ENCODE data around the gene TXLNG. TPM values are rescaled to one million over a fixed set of nuclear protein-coding genes. Genes with fewer than 3 reads are reported as not detected.

TXLNG gene
- total and polyA plus RNA-seq, 2 of the 4 experiments (the other 2 are of a cell fraction) = 7.0 to 9.7 TPM

DNA sequence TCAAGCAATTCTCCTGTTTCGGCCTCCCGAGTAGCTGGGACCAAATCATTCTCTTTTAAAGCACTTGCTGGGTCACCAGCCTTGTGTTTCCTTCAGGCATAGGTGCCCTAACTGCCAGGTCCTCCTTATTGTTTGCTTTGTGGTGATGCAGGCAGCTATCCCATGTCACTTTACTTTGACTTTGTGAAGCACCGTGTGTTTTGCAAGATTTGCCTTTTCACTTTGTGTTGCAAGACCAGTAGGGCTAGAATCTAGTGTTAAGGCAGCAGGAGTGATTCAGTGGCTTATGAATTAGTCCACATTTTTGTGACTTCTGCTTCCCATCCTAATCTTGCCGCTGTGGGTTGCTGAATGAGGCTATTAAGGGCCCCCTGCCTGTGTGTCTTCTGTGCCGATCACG lies 46.7 kb upstream of the TXLNG start:
- POLR2A ChIA-PET (ENCODE audit: unreplicated experiment) = no interaction called here
- Histone ChIP-seq H3K23ac (ENCODE audit: low read depth, low read length) (no peak overlapping the region), H3K27ac (ENCODE audit: insufficient read depth, low read length) (no peak overlapping the region), H3K79me1 (ENCODE audit: low read depth in 1 of 2, low read length in 2 of 2) (peaks cover 0 to 4% of the 10 kb centered on the region in 2 experiments; a peak in 1 of 4 replicates), H2AK5ac (ENCODE audit: low read depth, low read length) (no peak overlapping the region), H2AFZ (replicated peaks; ENCODE audit: low read length, poor library complexity) (no peak overlapping the region), H3K4me2 (ENCODE audit: low read depth, low read length) (no peak overlapping the region), H3K56ac (ENCODE audit: extremely low read depth, insufficient read depth, low read length) (no peak overlapping the region), H3K4me1 (ENCODE audit: control insufficient read depth, insufficient read depth, low read length) (no peaks in the 10 kb centered on the region), H3K9ac (ENCODE audit: low read depth, low read length) (no peak overlapping the region), H2BK120ac (ENCODE audit: low read depth, low read length) (no peak overlapping the region), H3K18ac (ENCODE audit: low read depth, low read length) (no peak overlapping the region), H3K4ac (ENCODE audit: low read depth, low read length) (no peak overlapping the region), H4K20me1 (ENCODE audit: insufficient read depth, low read length) (peaks cover 4% of the 10 kb centered on the region; the same call in 1 of the 2 replicates), H4K5ac (ENCODE audit: low read depth, low read length) (no peak overlapping the region), H2AK9ac (replicated peaks; ENCODE audit: low read depth, low read length, poor library complexity) (no peak overlapping the region), H3K9me1 (ENCODE audit: insufficient read depth, low read length) (no peaks in the 10 kb centered on the region), H2BK20ac (ENCODE audit: low read depth, low read length) (no peak overlapping the region), H3K9me3 (ENCODE audit: control insufficient read depth, insufficient read depth, low read length) (no peaks in the 10 kb centered on the region), H3K36me3 (ENCODE audit: control insufficient read depth, insufficient read depth, low read length) (peaks cover 45% of the 10 kb centered on the region), H4K8ac (ENCODE audit: low read depth in 2 of 2, low read length in 2 of 2) (no peak overlapping the region), H2BK5ac (ENCODE audit: low read depth, low read length, poor library complexity, severe bottlenecking) (no peak overlapping the region), H2BK15ac (ENCODE audit: low read depth, low read length) (no peak overlapping the region), H3K27me3 (ENCODE audit: control insufficient read depth, insufficient read depth, low read length) (no peaks in the 10 kb centered on the region), H3K14ac (replicated peaks; ENCODE audit: low read depth, low read length) (no peak overlapping the region), H4K91ac (ENCODE audit: insufficient read depth, low read depth, low read length) (no peak overlapping the region), H3K4me3 (ENCODE audit: insufficient read depth, low read depth, low read length) (no peak overlapping the region)
- TF ChIP-seq BHLHE40 (IDR thresholded peaks at IDR 0.05; ENCODE audit: low read depth, low read length) = no peak
- TF ChIP-seq CEBPB (IDR thresholded peaks at IDR 0.05; ENCODE audit: low read depth, low read length) = peak; percentile 45
- in situ Hi-C loops (cut with MboI; ENCODE audit: low sequenced_read_pairs) = no loop called here
- dilution Hi-C loops (cut with HindIII; ENCODE audit: low sequenced_read_pairs, unreplicated experiment) = no loop called here
- WGBS, 2 experiments (ENCODE audit: extremely low coverage in 2 of 2, insufficient read length in 1 of 2) = 83% methylated on average over 5 of the region's 6 CpGs; no CpG with 5 or more reads in 1 of the 2 experiments
- CTCF ChIA-PET = no interaction called here
- intact Hi-C loops (cut with micrococcal nuclease) = loop anchor here (2.0 kb wide), 1 partner anchor 51 kb away; no protein-coding TSS in a partner anchor
- no peak for ATAC-seq (ENCODE audit: low read depth)
- no TSS peak for BruUV-seq (replicated peaks)
- DNase-seq = no peak

All from IMR-90 (cell line).